Adrenal gland (tissue), 12 donors: Measurements from ENCODE around the gene CD22. TPM values are rescaled to one million over a fixed set of nuclear protein-coding genes. Genes with fewer than 3 reads are reported as not detected.

Source experiments
- DNase-seq, 7 donors: peaks; one replicate each; pipeline ENCODE4 v3.0.0-alpha.2; 2019 to 2020
- H3K27ac ChIP-seq, 5 donors: fragments of 200-600 bp; sonication (generic) in 4 of 5; 1 replicate in 3 of 5; 2 replicates in 2 of 5; pipeline versions ENCODE4 v1.5.1 to v1.8.0; 2016 to 2020; ENCODE audit warnings: mild to moderate bottlenecking in 1 of 5
- H3K27me3 ChIP-seq: fragments of 200-600 bp; 2 replicates; pipeline ENCODE4 v1.8.0; 2021
- H3K36me3 ChIP-seq, 2 donors: fragments of 200-600 bp; replicated peaks in 1 of 2; 1 replicate in 1 of 2; 2 replicates in 1 of 2; pipeline versions ENCODE4 v1.5.1 to v1.8.0; 2018 to 2022
- H3K4me1 ChIP-seq, 2 donors: fragments of 200-600 bp; replicated peaks in 1 of 2; 1 replicate in 1 of 2; 2 replicates in 1 of 2; pipeline versions ENCODE4 v1.5.1 to v1.8.0; 2018 to 2021
- H3K4me3 ChIP-seq, 4 donors: fragments of 200-600 bp; sonication (generic) in 3 of 4; one replicate each; pipeline ENCODE4 v1.5.1; 2016 to 2018
- H3K9me3 ChIP-seq, 3 donors: fragments of 200-600 bp; sonication (generic) in 1 of 3; replicated peaks in 1 of 3; 1 replicate in 2 of 3; 2 replicates in 1 of 3; pipeline versions ENCODE4 v1.5.1 to v1.8.0; 2016 to 2021
- CTCF ChIP-seq, 6 experiments: fragments of 450-650 bp in 4 of 6; fragments of 200-600 bp in 2 of 6; sonication (generic) in 1 of 6; IDR thresholded peaks; 1 replicate in 5 of 6; 2 replicates in 1 of 6; pipeline versions ENCODE4 v1.5.1 to v1.8.0; 2016 to 2021; ENCODE audit warnings: antibody characterized with exemption in 6 of 6, mild to moderate bottlenecking in 2 of 6, moderate library complexity in 1 of 6
- POLR2A ChIP-seq, 2 donors: fragments of 450-650 bp; IDR thresholded peaks; one replicate each; pipeline ENCODE4 v1.6.1; 2017; ENCODE audit warnings: antibody characterized with exemption in 2 of 2, mild to moderate bottlenecking in 2 of 2, moderate library complexity in 1 of 2
- WGBS, 4 donors: extraction: QIAGEN DNeasy Blood & Tissue Kit in 2 of 4; methylation state at CpG; one replicate each; pipeline versions ENCODE4 v1.1.5 to v1.1.7; 2013 to 2017; 5-methylcytosine and 5-hydroxymethylcytosine counted together
- intact Hi-C, 2 donors: fragments of 100-400 bp; cut with DNase I; formaldehyde crosslinking; loops; one replicate each; pipeline versions ENCODE4 v1.14.1 to v1.15.0; 2022 to 2023
- polyA plus RNA-seq, 3 donors: library from polyadenylated mRNA; stranded (reverse); fragments of 200-250 nt in 2 of 3; fragments of 350-450 nt in 1 of 3; fragmentation: Illumina TruSeq in 1 of 3; extraction: RNeasy Lipid Tissue Mini Kit (QIAGEN cat#74804) in 1 of 3; gene quantifications; one replicate each; pipeline ENCODE4 v1.2.3, GENCODE V29; 2013 to 2014
- total RNA-seq, 9 donors: library from RNA; depleted of rRNA in 4 of 9; stranded (reverse); fragments of >200 nt in 4 of 9; fragments of 120-200 nt in 1 of 9; fragmentation: NEBNext Ultra II Directional in 1 of 9; extraction: Animal tissue kit (Norgen Biotek cat#: 25700) in 1 of 9; gene quantifications; one replicate each; pipeline versions ENCODE4 v1.1.0 to v1.2.4, GENCODE V29; 2013 to 2023
- donor health status: healthy with polysubstance abuse.
- donor health status: Bipolar disorder and iron deficiency.
- donor health status: DM: yes; HTN: yes; CAD: no.
- donor health status: DM: no; HTN: no; CAD: no.
- donor health status: DM: no; HTN: no; CAD: no.
- donor health status: DM: yes; HTN: yes; CAD: no.

CD22 gene
- total and polyA plus RNA-seq, 12 donors: 1.8 to 16.1 (median 6.2) TPM

GRCh38 chr19:35380450-35381124 lies 51.6 kb downstream of the CD22 start:
- intact Hi-C loops: no loop called here
- Histone ChIP-seq H3K4me3 (no peak overlapping the region), H3K27ac (no peak overlapping the region), H3K4me1 (no peaks in the 10 kb centered on the region), H3K36me3 (no peaks in the 10 kb centered on the region), H3K27me3 (no peaks in the 10 kb centered on the region), H3K9me3 (peaks cover 0 to 1% (median 0%) of the 10 kb centered on the region in 3 donors)
- 63 to 73% (median 71%) methylated on average over 9 of the region's 9 CpGs for WGBS, 4 donors
- DNase-seq: peak in 1 of 7 donors; percentile 61
- TF ChIP-seq POLR2A (IDR thresholded peaks at IDR 0.05) (no peak), CTCF (IDR thresholded peaks at IDR 0.05) (no peak)

- Histone ChIP-seq H3K27ac (no peak overlapping the region), H3K4me1 (no peaks in the 10 kb centered on the region), H3K4me3 (no peak overlapping the region), H3K36me3 (no peaks in the 10 kb centered on the region), H3K9me3 (peaks cover 0 to 6% (median 0%) of the 10 kb centered on the region in 3 donors), H3K27me3 (no peaks in the 10 kb centered on the region)
- intact Hi-C loops: no loop called here
- 51 to 78% (median 72%) methylated on average over 3 of the region's 3 CpGs for WGBS, 4 donors
- no peak for DNase-seq
- TF ChIP-seq POLR2A (IDR thresholded peaks at IDR 0.05) (no peak), CTCF (IDR thresholded peaks at IDR 0.05) (no peak)
Observed at GRCh38 chr19:35381318-35381717, 52.3 kb downstream of the CD22 start.

- 81 to 93% (median 91%) methylated on average over 6 of the region's 6 CpGs for WGBS, 4 donors
- no peak for TF ChIP-seq CTCF (IDR thresholded peaks at IDR 0.05)
- no peak for TF ChIP-seq POLR2A (IDR thresholded peaks at IDR 0.05)
- Histone ChIP-seq H3K36me3 (no peaks in the 10 kb centered on the region), H3K27ac (no peak overlapping the region), H3K27me3 (no peaks in the 10 kb centered on the region), H3K4me1 (no peaks in the 10 kb centered on the region), H3K9me3 (peaks cover 0 to 6% (median 0%) of the 10 kb centered on the region in 3 donors), H3K4me3 (no peak overlapping the region)
- DNase-seq: no peak
- intact Hi-C loops: no loop called here
Observed at GRCh38 chr19:35381926-35382325, 52.9 kb downstream of the CD22 start.

GRCh38 chr19:35383536-35383935 lies 54.5 kb downstream of the CD22 start:
- Histone ChIP-seq H3K9me3 (peaks cover 0 to 6% (median 0%) of the 10 kb centered on the region in 3 donors), H3K4me1 (no peaks in the 10 kb centered on the region), H3K36me3 (no peaks in the 10 kb centered on the region), H3K4me3 (no peak overlapping the region), H3K27me3 (no peaks in the 10 kb centered on the region), H3K27ac (no peak overlapping the region)
- DNase-seq: peak in 1 of 7 donors; percentile 2
- WGBS, 4 donors: 75 to 91% (median 80%) methylated on average over 2 of the region's 2 CpGs
- TF ChIP-seq POLR2A (IDR thresholded peaks at IDR 0.05) (no peak), CTCF (IDR thresholded peaks at IDR 0.05) (no peak)
- intact Hi-C loops: no loop called here
